Stimulated activated CD8-positive, alpha-beta memory T cell treated with anti-CD3 and anti-CD28 coated beads, Interleukin-7, amount 100 ng/mL, for 48 hours (primary cell): ENCODE data around the gene GP1BA.

Experiments
- DNase-seq, 2 donors: peaks; one replicate each; pipeline ENCODE4 v3.0.0-alpha.2; 2020; ENCODE audit warnings: low read depth in 1 of 2; ENCODE audit errors: extremely low read depth in 1 of 2

The GP1BA gene

DNA sequence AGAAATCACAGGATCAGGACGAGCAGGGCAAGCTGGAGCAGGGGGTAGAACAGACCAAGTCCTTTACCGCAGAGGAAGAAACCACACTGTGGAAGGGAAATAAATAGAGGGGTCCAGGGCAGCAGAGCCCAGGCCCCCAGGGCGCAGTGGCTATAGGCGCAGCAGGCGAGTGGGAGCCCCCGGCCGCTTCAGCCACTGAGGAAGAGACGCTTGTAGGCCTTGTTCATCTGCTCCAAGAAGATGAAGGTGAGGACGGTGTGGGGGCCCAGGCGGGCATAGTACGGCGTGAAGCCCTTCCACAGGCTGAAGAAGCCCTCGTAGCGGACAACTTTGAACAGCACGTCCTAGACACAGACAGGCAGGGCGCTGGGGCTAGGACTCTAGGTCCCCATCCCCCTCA is 5.5 kb downstream of the GP1BA start:
- no peak for DNase-seq

DNA sequence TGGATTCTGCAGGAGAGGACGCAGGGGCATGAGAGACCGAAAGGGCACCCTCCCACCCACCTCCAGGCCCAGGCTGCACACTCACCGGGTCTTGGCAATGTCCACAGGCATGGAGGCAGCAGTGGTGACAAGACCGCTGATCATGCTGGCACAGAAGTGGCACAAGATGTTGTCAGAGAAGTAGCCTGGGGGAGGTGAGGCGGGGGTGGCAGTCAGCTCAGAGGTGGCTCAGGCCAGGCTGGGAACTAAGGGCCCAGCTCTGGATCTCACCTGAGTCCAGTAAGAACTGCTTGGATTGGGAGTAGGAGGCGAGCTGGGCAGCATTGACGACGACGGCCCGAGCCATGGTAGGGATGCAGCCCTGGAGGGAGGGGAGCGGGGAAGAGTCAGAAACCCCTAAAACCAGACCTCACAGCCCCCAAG is 6.0 kb downstream of the GP1BA start:
- DNase-seq: no peak

DNA sequence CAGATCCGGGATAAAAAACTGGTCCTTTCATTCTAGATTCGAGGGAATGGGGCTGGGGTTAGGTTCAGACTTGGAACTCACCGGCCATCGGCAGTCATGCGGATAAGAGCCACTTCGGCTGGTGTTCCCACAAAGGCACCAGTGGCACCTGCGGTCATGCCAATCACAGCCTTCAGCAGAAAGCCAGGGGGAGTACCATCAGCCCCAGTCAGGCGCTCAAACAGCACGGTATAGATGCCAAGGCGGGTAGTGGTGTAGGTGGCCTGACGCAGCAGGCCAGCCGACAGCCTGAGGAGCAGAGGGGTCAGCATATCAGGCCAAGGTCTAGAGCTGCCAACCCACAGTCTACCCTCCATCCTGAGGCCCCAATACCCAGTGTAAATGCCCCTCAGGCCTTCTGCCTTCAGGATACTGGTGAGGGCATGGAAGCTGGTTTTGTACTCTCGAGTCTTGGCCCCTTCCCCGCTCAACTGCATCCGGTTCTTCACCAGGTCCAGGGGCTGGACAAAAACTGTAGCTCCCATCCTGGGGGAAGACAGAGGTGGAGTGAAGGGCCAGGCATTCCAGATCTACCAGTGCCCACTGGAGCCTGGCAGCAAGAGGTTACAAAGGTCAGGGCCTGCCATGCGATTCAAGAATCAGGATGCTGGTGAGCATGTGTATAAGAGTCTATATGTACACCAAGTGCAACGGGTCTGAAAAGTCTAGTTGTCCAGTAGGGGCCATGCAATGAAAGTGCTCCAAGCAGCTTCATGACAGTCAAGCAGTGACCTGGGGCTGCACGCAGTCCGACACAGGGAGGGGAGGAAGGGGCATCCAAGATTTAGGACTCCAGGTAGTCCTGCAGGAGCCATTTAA is 6.8 kb downstream of the GP1BA start:
- no peak for DNase-seq

DNA sequence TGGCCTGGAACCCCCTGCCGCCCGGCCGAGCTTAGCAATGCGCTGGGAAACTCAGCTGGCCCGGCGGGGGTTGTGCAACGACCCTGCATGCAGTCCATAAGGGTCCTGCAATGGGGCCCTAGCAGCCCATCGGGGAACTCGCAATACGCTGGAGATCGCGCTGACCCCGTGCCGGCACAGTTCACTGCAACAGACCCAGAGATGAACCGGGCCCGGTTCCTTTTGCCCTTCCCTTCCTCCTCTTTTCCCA is 7.4 kb downstream of the GP1BA start:
- no peak for DNase-seq

DNA sequence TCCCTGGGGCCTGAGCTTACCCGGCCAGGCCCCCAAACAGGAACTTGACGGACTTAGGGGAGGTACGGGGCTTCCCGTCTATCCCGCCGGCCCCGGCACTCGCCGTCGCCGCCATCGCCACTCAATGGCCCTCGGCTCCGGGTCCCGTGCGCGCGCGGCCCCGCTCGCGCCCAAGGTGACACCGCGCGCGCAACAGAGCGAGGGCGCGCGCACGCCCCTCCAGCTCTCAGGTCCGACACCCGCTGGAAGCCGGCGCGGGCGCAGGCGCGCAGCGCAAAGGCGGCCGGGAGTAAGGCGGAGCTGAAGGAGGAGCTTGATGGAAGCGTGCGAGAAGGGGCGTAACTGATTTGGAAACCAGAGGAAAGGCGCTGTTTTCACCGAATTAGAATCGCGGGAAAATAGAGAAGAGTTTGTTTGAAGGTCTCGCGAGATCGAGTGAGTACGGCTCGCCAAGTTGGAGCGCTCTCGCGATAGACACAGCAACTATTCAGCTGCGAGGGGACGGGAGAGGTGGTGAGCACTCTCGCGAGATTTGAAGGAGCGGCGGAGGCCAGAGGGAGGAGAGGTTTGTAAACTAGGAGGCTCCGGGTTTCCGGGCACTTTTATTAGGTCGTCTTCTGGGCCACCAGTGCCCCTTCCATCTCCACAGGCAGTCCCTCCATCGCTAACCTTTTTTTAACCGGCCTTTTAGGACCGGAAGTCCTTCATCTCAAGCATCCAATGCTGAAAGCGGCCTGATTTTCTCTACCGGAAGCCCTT is 7.9 kb downstream of the GP1BA start, which contains the start of the genes RNF167 and SLC25A11:
Gene RNF167 (plus strand): TSS at position 473 of the 759 bp plus-strand sequence. CDS start 642 bp downstream, outside the sequence.
Gene SLC25A11 (minus strand): TSS at position 251 of the 759 bp plus-strand sequence. CDS start 136 bp downstream, at position 115.
- DNase-seq: peak; percentile 92 to 97

DNA sequence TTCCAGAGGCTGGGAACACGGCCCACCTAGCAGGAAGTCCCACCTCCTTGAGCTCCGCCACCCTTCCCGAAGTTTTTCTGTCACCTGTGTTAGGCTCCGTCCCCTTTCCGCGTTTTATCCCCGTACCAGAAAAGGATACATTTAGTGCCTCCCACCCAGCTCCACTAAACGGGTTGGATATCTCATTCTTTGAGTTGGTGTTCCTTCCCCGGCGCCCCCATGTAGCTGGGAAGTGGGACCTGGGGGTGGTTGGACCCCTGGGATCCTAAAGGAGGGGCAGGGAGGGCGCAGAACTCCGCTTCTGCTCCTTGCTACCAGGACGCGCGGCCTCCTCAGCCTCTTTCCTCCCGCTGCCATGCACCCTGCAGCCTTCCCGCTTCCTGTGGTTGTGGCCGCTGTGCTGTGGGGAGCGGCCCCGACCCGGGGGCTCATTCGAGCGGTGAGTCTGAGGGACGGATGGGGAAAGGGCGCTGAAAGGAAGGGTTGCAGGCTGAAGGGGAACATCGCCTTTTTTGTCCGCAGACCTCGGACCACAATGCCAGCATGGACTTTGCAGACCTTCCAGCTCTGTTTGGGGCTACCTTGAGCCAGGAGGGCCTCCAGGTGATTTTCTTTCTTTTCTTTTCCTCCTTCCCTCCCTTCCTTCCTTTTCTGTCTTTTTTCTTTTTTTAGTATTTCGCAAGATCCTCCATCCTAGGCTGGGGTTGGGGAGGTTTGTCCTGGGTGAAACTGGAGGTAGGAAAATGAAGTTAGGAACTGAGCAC is 8.7 kb downstream of the GP1BA start:
- no peak for DNase-seq

DNA sequence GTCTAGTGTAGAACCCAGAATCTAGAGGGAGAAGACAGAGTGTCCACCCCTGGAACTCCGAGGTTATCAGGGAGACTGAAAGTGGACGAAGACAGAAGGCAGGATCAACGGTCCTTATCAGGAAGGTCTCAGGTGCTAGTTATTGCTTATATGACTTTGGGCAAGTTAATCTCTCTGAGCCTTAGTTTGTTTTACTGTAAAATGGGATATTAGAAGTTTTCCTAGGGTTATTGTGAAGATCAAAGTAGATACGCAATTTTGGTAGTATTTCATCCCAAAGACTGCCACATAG is 9.2 kb downstream of the GP1BA start:
- DNase-seq: no peak

DNA sequence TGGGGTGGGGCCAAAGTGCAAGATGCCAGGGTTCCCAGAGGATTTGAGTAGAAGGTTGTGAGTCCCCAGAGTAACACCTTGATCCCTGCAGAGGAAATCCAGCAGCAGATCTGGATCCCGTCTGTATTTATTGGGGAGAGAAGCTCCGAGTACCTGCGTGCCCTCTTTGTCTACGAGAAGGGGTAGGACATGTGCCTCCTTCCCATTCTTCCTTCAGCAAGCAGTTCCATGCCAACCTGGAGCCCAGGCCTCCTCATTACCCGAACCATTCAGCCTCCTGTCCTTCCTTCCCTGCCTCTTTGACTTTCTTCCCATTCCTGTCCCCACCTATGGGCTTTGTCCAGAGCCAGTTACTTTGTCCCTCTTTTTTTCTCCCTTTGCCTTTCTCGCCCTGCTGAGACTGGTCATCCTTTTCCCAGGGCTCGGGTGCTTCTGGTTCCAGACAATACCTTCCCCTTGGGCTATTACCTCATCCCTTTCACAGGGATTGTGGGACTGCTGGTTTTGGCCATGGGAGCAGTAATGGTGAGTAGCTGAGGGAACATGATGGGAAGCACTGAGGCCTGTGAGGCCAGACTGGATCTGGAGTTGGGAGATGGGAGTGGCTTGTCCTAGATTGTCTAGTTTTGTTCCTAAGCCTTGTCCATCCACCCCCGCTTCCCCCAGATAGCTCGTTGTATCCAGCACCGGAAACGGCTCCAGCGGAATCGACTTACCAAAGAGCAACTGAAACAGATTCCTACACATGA is 10.9 kb downstream of the GP1BA start:
- no peak for DNase-seq

DNA sequence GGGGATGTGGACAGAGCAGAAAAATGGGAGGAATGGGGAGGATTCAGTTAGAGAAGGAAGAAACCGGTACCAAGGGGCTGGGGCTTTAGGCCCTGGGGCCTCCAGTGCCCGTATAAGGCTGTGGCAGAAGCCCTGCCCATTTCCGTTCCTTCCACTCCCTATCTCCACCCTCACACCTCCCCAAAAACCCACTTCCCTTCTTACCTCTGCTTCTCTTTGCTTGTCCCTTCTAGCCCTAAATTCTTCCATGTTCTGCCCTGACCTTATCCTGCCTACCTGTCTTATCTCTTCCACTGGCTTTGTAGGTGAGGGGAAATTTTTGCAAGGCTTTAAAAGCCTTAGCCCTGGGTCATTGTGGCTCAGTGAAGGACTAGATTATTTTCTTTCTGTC is 12.1 kb downstream of the GP1BA start:
- DNase-seq: peak in 1 of 2 donors; percentile 28

DNA sequence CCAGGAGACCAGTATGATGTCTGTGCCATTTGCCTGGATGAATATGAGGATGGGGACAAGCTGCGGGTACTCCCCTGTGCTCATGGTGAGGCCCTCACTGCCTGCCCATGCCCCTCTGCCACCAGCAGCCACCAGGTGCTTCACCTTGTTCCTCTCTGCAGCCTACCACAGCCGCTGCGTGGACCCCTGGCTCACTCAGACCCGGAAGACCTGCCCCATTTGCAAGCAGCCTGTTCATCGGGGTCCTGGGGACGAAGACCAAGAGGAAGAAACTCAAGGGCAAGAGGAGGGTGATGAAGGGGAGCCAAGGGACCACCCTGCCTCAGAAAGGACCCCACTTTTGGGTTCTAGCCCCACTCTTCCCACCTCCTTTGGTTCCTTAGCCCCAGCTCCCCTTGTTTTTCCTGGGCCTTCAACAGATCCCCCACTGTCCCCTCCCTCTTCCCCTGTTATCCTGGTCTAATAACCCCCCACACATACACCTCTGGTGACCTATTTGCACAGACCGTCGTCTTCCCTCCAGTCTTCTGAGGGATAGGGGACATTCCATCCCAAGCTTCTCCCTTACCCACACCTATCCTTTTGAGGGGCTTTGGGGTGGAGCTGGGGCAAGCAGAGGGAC is 12.6 kb downstream of the GP1BA start:
- DNase-seq: no peak

DNA sequence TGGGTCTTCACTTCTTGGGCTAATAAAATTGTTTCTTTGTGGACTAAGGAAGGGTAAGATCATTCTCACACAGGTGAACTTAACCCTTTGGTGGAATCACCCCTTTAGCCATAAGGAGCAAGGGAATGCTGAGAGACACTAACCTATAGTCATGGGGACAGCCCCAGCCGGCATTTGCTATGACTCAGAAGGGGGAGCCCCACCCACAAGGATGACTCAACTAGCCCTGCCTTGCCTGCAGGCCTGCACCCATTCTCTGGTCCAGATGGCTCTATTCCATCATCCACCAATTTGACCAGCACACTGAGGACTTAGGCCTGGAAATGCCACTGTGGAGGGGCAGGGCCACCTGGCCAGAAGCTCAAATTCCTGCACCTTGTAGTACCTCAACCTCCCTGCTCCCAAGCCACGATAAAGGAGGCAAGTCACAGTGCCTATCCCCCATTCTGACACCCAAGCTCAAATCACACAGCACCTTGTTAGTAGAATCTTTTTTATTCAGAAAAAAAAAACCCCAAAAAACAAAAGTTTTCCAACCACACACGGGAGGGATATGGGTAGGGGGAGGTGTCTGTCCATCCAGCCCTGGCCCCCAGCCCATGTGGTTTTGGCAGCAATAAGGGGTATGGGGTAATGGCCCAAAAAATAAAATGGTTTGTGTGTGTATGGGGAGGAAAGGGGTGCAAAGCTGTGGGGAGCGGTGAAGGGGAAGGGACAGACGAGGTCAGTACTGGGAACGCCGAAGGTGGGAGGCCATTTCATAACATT is 13.3 kb downstream of the GP1BA start:
- DNase-seq: peak; percentile 70 to 84

DNA sequence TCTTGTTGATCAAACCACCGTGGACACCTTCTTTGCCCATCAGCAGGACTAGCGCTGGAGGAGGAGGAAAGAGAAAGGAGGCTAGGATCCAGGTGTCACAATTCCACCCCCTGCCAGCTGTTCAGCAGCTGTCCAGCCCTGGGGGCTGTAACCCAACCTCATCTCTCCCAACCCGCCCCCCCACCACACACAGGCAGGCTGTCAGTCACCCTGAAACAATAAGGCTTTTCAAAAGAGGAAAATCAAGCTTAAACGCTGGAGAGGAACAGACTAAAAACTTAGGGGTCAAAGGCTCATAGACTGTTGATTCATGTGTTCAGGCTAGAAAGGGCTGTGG is 13.8 kb downstream of the GP1BA start:
- DNase-seq: no peak

DNA sequence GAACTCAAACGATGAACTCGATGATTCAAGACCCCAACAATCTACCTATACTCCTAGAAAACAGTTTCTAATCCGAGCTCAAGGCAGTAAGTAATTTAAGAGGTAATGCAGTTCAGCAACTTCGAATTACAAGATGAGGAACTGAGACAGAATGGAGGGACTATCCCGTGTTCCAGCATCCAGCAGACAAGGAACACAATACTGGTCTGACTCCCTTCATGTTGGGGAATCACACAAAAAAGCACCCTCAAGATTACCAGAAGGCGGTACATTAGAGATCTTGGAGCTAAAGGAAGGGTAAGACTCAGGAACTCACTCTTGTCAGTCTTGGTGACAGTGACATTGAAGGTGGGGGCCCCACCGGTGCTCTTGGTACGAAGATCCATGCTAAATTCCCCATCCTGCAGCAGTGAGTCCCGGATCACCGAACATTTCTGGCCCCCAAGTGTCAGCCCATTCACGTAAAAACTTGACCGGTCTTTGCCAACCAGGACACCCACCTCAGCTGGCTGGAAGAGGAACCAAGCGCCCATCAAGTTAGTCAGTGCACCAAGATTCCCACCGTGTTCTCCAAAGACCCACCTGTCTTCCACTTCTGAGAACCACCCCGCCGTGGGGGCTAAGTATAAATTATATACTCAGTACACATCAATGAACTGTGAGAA is 14.4 kb downstream of the GP1BA start:
- DNase-seq: no peak

DNA sequence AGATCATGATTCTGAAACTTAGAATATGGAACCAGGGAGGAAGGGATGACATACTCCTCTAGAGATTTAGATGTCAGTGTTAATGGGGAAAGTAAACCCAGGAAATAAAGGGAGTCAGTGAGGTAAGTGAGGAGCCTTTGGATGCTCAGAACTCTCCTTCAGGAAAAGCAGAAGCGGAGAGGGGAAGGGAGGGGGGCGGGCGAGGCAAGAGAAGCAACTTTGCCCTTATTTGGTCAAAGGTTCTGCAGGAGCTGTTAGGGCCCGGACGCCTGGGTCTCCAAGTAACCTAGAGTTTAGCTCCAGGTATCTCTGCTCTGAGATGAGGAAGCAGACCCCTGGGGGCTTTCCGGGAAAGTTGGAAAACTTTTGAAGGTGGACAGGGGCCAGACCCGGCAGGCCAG is 14.9 kb downstream of the GP1BA start:
- DNase-seq: no peak

DNA sequence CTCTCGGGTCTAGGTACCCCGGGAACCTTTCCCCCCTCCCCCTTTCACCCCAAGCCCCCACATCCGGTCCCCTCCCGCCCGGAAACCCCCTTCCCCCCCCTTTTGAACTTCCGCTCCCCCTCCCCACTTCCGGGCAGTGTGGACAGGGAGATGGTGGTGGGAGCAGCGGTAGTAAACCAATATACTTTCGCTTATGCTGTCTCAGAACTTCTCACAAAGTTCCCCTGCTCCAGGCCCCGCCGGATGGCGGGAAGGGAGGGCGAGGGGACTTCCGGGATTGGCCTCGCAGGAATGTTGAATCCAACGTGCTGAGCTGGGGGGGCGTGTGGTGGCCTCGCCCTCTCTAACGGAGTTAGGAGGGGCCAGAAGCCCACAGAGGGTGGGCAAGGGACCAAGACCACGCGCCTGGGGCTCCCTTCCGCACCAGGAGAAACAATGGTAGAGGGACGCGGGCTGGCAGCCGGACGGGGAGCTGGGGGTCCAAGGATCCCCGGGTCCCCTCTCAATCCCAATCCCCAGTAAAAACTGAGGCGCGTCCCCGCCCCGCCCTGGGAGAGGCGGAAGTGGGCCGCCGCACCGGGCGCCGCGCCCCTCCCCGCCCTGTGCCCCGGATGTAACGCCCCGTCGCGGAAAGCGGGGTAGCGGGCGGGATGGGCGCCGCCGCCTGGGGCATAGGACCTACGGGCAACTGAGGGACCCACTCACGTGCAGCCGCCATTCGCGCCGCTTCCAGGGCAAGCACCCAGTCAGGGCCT is 15.5 kb downstream of the GP1BA start:
- peak in 1 of 2 donors; percentile 53 for DNase-seq

DNA sequence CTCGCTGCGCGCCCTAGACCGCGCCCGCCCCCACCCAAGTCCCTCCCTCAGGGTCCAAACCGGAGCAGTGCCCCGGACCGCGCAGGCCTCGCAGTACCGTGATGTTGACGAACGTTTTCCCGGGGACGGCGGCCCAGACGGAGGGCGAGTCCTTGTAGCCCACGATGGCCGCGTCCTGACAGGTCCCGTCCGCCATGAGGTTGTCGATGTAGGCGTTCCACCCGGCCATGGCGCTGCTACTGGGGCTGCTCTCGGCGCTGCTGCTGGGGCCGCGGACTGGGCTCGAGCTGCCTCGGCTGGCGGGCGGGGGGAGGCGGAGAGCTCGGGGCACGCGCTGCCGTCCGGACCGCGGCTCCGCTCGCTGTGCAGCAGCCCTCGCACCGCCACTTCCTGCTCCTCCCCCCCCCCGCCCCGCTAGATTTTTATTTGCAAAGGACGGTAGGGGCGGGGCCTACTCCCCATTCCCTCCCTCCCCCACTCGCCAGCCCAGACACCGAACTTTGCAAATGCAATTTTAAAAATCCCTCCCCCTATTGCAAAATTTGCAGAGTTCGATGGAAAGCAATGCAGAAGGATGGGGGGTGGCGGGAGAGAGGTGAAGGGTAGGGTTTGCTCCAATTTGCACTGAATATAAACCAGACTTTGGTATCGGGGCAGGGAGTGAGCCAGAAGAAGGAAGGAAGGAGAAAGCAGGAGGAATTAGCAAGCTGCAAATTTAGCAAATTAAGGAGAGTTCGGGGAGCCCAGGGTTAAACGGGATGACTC is 16.3 kb downstream of the GP1BA start, which contains the start of gene PFN1:
Gene PFN1 (minus strand): TSS at position 365 of the 765 bp plus-strand sequence. CDS start 136 bp downstream, at position 229.
- peak; percentile 77 to 87 for DNase-seq

DNA sequence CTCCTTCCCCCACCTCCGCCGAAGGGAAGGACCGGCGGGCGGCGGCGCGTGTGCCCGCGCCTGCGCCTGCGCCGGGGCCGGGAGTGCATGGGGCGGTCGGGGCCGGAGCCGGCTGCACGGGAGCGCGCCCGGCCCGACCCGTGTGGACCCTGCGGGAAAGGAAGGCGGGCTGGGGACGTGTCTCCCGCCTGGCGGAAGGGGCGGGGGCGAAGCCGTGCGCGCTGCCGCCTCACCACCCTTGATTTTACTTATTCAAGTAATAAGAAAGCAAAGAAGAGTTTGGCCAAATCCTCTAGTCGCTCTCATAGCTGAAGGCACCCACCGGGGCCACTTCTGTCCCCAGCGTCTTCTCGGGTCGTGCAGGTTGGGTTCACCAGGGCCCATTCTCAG is 16.8 kb downstream of the GP1BA start:
- DNase-seq: peak in 1 of 2 donors; percentile 64
